ENCODE data around the gene EIF4G3. TPM values are rescaled to one million over a fixed set of nuclear protein-coding genes. Genes with fewer than 3 reads are reported as not detected.

EIF4G3 gene
- total RNA-seq, 1 experiment from 2014 or later: 72.0 TPM

GRCh38 chr1:20865001-20865400 is 311.7 kb downstream of the EIF4G3 start:
- no peak overlapping the region for H3K27ac ChIP-seq (ENCODE audit: insufficient read length, low read depth, low read length)
- H2BK12ac ChIP-seq (ENCODE audit: insufficient read length, low read depth, low read length): no peak overlapping the region
- no peak overlapping the region for H3K4ac ChIP-seq (ENCODE audit: low read depth, low read length)
- no CpG with 5 or more reads among the region's 2 CpGs for WGBS (ENCODE audit: extremely low coverage, insufficient read length, low lambda C conversion rate)
- no peaks in the 10 kb centered on the region for H3K9me3 ChIP-seq (ENCODE audit: control insufficient read depth, low read depth, low read length)
- no peaks in the 10 kb centered on the region for H4K20me1 ChIP-seq (ENCODE audit: control insufficient read depth, insufficient read depth, insufficient read length)
- no peaks in the 10 kb centered on the region for H3K79me2 ChIP-seq (ENCODE audit: insufficient read depth, low read length)
- H2AFZ ChIP-seq (ENCODE audit: low read length): no peak overlapping the region
- no peak overlapping the region for H3K23ac ChIP-seq (ENCODE audit: insufficient read length, low read depth, low read length)
- no peak for DNase-seq
- Mint-ChIP-seq H3K9me3 (no peaks in the 10 kb centered on the region), H3K4me3 (no peak overlapping the region), H3K4me1 (no peaks in the 10 kb centered on the region), H3K36me3 (ENCODE audit: insufficient read depth in 1 of 3, low read depth in 3 of 3) (peaks cover 14 to 45% (median 31%) of the 10 kb centered on the region in 3 experiments), H3K27ac (no peak overlapping the region), H3K27me3 (ENCODE audit: low read depth) (no peaks in the 10 kb centered on the region)
- TF ChIP-seq CTCF (conservative IDR thresholded peaks at IDR 0.05): no peak
- H3K4me2 ChIP-seq (ENCODE audit: insufficient read depth, insufficient read length, low read length): no peak overlapping the region
- H2BK120ac ChIP-seq (ENCODE audit: low read depth, low read length, poor library complexity, severe bottlenecking): no peak overlapping the region
- H3K18ac ChIP-seq (ENCODE audit: insufficient read length, low read depth, low read length): no peak overlapping the region
- H4K5ac ChIP-seq (ENCODE audit: insufficient read length, low read depth, low read length): no peak overlapping the region
- H3T11ph ChIP-seq (ENCODE audit: low read length): no peak overlapping the region
- H3K9ac ChIP-seq (ENCODE audit: extremely low read depth, insufficient read length, low read length): no peak overlapping the region
- H3K23me2 ChIP-seq (ENCODE audit: insufficient read length, low read depth, low read length, poor library complexity, severe bottlenecking): no peaks in the 10 kb centered on the region
- H4K91ac ChIP-seq (ENCODE audit: insufficient read length, low read depth, low read length): no peak overlapping the region
- no peak overlapping the region for H2BK15ac ChIP-seq (ENCODE audit: low read depth, low read length)
- H3K56ac ChIP-seq (ENCODE audit: insufficient read length, low read depth, low read length): no peak overlapping the region
- no peak overlapping the region for H2BK20ac ChIP-seq (ENCODE audit: low read depth, low read length, poor library complexity, severe bottlenecking)
- no peak overlapping the region for H3K14ac ChIP-seq (ENCODE audit: insufficient read depth, low read length)
- H2BK5ac ChIP-seq (ENCODE audit: insufficient read length, low read length): no peak overlapping the region
- H4K8ac ChIP-seq (replicated peaks; ENCODE audit: insufficient read length, low read depth, low read length): no peak overlapping the region
- no peaks in the 10 kb centered on the region for H3K79me1 ChIP-seq (ENCODE audit: insufficient read depth, low read depth, low read length, poor library complexity, severe bottlenecking)
- no peak overlapping the region for H2AK5ac ChIP-seq (ENCODE audit: insufficient read length, low read length)
- H3K4me1 ChIP-seq (ENCODE audit: insufficient read depth, low read length): no peaks in the 10 kb centered on the region
- H3K27me3 ChIP-seq (ENCODE audit: insufficient read depth, low read length): no peaks in the 10 kb centered on the region
